ENCODE data around the gene MBD4. TPM values are rescaled to one million over a fixed set of nuclear protein-coding genes. Genes with fewer than 3 reads are reported as not detected.
"Not testable (repeated sequence)": the region's sequence is repeated elsewhere in the genome, so short reads cannot be mapped to it uniquely, and the experiment has no call there.

Gene MBD4
- total and polyA plus RNA-seq, 10 of the 15 experiments (the other 5 are each of a cell fraction or from before 2014, with no cell fraction given): 17.7 to 59.0 (median 49.0) TPM

DNA sequence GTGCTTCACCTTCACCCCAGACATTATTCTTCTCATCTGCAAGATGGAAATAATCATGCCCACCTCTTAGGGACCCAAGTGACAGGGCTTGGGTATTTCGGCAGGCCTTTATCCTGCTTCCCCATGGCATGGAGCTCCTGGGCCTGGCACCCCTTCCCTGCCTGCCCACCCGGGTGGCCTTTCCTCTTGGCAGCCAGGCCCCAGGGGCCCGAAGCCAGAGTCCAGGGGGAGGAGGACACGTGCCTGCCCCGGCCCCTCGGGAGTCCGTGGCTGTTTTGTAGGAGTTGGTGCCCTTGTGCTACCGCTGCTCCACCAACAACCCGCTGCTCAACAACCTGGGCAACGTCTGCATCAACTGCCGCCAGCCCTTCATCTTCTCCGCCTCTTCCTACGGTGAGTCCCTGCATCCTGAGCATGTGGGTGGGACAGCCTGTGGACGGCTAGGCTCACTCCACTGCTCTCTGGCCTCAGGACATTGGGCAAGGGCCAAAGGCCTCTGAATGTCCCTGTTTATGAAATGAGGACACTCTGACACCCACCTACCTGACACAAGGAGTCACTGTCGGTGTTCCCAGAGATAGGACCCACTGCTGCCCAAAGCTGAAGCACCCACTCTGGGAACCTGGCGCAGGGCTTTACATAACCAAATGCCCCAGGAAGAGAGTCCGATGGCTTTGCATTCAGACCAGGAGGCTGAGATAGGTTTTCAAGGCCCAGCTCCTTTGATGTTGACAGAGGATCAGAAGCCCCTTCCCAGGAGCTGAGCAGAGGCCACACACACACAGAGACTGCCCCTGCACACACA, 45.8 kb downstream of the MBD4 start:
- H3K4me1 ChIP-seq (ENCODE audit: control insufficient read depth, insufficient read depth, low read length); CTCF ChIA-PET: not testable (repeated sequence)

GRCh38 chr3:129393271-129393670, 46.5 kb downstream of the MBD4 start:
- ChIA-PET RAD21 (ENCODE audit: unreplicated experiment) (no interaction called here), CTCF (no interaction called here), SMC1A (ENCODE audit: uncharacterized antibody, unreplicated experiment) (no interaction called here), POLR2A (no interaction called here)
- WGBS (ENCODE audit: insufficient coverage, insufficient replicate concordance, low lambda C conversion rate, missing lambda C conversion rate): 93% methylated on average over 5 of the region's 6 CpGs
- TF ChIP-seq WRNIP1 (IDR thresholded peaks at IDR 0.05; ENCODE audit: borderline replicate concordance, low read depth, low read length) (no peak), PAX5 (IDR thresholded peaks at IDR 0.05; ENCODE audit: borderline replicate concordance, low read depth, low read length) (no peak), SREBF2 (IDR thresholded peaks at IDR 0.05; ENCODE audit: low read length) (no peak), KLF5 (IDR thresholded peaks at IDR 0.05; ENCODE audit: partially characterized antibody) (no peak), ZNF207 (IDR thresholded peaks at IDR 0.05; ENCODE audit: borderline replicate concordance) (no peak), HDAC2 (IDR thresholded peaks at IDR 0.05) (no peak), LARP7 (IDR thresholded peaks at IDR 0.05) (no peak), MYB (IDR thresholded peaks at IDR 0.05; ENCODE audit: borderline replicate concordance, low read depth, low read length) (no peak), EED (IDR thresholded peaks at IDR 0.05; ENCODE audit: low read depth) (no peak), TCF12 (IDR thresholded peaks at IDR 0.05; ENCODE audit: low read depth, low read length) (no peak)
- TF ChIP-seq, protein P1, sequence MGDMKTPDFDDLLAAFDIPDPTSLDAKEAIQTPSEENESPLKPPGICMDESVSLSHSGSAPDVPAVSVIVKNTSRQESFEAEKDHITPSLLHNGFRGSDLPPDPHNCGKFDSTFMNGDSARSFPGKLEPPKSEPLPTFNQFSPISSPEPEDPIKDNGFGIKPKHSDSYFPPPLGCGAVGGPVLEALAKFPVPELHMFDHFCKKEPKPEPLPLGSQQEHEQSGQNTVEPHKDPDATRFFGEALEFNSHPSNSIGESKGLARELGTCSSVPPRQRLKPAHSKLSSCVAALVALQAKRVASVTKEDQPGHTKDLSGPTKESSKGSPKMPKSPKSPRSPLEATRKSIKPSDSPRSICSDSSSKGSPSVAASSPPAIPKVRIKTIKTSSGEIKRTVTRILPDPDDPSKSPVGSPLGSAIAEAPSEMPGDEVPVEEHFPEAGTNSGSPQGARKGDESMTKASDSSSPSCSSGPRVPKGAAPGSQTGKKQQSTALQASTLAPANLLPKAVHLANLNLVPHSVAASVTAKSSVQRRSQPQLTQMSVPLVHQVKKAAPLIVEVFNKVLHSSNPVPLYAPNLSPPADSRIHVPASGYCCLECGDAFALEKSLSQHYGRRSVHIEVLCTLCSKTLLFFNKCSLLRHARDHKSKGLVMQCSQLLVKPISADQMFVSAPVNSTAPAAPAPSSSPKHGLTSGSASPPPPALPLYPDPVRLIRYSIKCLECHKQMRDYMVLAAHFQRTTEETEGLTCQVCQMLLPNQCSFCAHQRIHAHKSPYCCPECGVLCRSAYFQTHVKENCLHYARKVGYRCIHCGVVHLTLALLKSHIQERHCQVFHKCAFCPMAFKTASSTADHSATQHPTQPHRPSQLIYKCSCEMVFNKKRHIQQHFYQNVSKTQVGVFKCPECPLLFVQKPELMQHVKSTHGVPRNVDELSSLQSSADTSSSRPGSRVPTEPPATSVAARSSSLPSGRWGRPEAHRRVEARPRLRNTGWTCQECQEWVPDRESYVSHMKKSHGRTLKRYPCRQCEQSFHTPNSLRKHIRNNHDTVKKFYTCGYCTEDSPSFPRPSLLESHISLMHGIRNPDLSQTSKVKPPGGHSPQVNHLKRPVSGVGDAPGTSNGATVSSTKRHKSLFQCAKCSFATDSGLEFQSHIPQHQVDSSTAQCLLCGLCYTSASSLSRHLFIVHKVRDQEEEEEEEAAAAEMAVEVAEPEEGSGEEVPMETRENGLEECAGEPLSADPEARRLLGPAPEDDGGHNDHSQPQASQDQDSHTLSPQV (IDR thresholded peaks at IDR 0.05): no peak
- TF ChIP-seq, protein P2, sequence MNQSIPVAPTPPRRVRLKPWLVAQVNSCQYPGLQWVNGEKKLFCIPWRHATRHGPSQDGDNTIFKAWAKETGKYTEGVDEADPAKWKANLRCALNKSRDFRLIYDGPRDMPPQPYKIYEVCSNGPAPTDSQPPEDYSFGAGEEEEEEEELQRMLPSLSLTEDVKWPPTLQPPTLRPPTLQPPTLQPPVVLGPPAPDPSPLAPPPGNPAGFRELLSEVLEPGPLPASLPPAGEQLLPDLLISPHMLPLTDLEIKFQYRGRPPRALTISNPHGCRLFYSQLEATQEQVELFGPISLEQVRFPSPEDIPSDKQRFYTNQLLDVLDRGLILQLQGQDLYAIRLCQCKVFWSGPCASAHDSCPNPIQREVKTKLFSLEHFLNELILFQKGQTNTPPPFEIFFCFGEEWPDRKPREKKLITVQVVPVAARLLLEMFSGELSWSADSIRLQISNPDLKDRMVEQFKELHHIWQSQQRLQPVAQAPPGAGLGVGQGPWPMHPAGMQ (IDR thresholded peaks at IDR 0.05; ENCODE audit: borderline replicate concordance): no peak
- BruUV-seq (replicated peaks): no TSS peak
- Histone ChIP-seq H3K36me3 (ENCODE audit: control insufficient read depth in 2 of 2, insufficient read depth in 2 of 2, low read length in 1 of 2) (peaks cover 5 to 21% of the 10 kb centered on the region in 2 experiments; a peak in 3 of 4 replicates), H3K4me2 (ENCODE audit: control insufficient read depth, insufficient read depth) (no peak overlapping the region), H2AFZ (ENCODE audit: control insufficient read depth, low read depth, low read length) (no peak overlapping the region), H3K4me3 (no peak overlapping the region), H3K9me3 (replicated peaks; ENCODE audit: control insufficient read depth, insufficient read depth, low read length) (no peaks in the 10 kb centered on the region), H3K27ac (ENCODE audit: control insufficient read depth, insufficient read depth) (no peak overlapping the region), H4K20me1 (ENCODE audit: control insufficient read depth, insufficient read depth) (no peaks in the 10 kb centered on the region; the same call in 1 of the 2 replicates), H3K79me2 (ENCODE audit: control insufficient read depth, insufficient read depth, low read length) (peaks cover 23% of the 10 kb centered on the region), H3K4me1 (ENCODE audit: control insufficient read depth, insufficient read depth, low read length) (no peaks in the 10 kb centered on the region; the same call in 1 of the 2 replicates), H3K27me3 (replicated peaks in 1 of 2; ENCODE audit: control insufficient read depth in 2 of 2, insufficient read depth in 2 of 2, low read length in 1 of 2) (no peaks in the 10 kb centered on the region), H3K9ac (ENCODE audit: control insufficient read depth, insufficient read depth, low read length) (no peak overlapping the region)
- in situ Hi-C loops (cut with MboI) (no loop called here), intact Hi-C loops (cut with micrococcal nuclease; ENCODE audit: unreplicated experiment) (no loop called here)
- DNase-seq (ENCODE audit: low read depth, low spot score) (no peak), FAIRE-seq (no peak), ATAC-seq (no peak)

More for the DNA sequence above, 45.8 kb downstream of the MBD4 start:
- BruUV-seq (replicated peaks); H3K4me3 ChIP-seq; H4K20me1 ChIP-seq (ENCODE audit: control insufficient read depth, insufficient read depth); ATAC-seq; H3K9me3 ChIP-seq (replicated peaks; ENCODE audit: control insufficient read depth, insufficient read depth, low read length); intact Hi-C loops (cut with micrococcal nuclease; ENCODE audit: unreplicated experiment); H2AFZ ChIP-seq (ENCODE audit: control insufficient read depth, low read depth, low read length); in situ Hi-C loops (cut with MboI); H3K9ac ChIP-seq (ENCODE audit: control insufficient read depth, insufficient read depth, low read length); FAIRE-seq; SMC1A ChIA-PET (ENCODE audit: uncharacterized antibody, unreplicated experiment); H3K27ac ChIP-seq (ENCODE audit: control insufficient read depth, insufficient read depth); POLR2A ChIA-PET; DNase-seq (ENCODE audit: low read depth, low spot score); H3K27me3 ChIP-seq (replicated peaks in 1 of 2; ENCODE audit: control insufficient read depth in 2 of 2, insufficient read depth in 2 of 2, low read length in 1 of 2); H3K4me2 ChIP-seq (ENCODE audit: control insufficient read depth, insufficient read depth): not testable (repeated sequence)
- RAD21 ChIA-PET (ENCODE audit: unreplicated experiment): interaction anchor here (1.6 kb wide), 1 partner anchor 11 kb away, joined by 6 read pairs; no protein-coding TSS in a partner anchor
- H3K36me3 ChIP-seq (ENCODE audit: control insufficient read depth in 2 of 2, insufficient read depth in 2 of 2, low read length in 1 of 2): peaks cover 5 to 21% of the 10 kb centered on the region in 2 experiments; a peak in 3 of 4 replicates
- WGBS (ENCODE audit: insufficient coverage, insufficient replicate concordance, low lambda C conversion rate, missing lambda C conversion rate): 92% methylated on average over 13 of the region's 17 CpGs
- peaks cover 30% of the 10 kb centered on the region for H3K79me2 ChIP-seq (ENCODE audit: control insufficient read depth, insufficient read depth, low read length)

All from GM12878 (cell line).